ENCODE measurements around the gene PSENEN.

DNA sequence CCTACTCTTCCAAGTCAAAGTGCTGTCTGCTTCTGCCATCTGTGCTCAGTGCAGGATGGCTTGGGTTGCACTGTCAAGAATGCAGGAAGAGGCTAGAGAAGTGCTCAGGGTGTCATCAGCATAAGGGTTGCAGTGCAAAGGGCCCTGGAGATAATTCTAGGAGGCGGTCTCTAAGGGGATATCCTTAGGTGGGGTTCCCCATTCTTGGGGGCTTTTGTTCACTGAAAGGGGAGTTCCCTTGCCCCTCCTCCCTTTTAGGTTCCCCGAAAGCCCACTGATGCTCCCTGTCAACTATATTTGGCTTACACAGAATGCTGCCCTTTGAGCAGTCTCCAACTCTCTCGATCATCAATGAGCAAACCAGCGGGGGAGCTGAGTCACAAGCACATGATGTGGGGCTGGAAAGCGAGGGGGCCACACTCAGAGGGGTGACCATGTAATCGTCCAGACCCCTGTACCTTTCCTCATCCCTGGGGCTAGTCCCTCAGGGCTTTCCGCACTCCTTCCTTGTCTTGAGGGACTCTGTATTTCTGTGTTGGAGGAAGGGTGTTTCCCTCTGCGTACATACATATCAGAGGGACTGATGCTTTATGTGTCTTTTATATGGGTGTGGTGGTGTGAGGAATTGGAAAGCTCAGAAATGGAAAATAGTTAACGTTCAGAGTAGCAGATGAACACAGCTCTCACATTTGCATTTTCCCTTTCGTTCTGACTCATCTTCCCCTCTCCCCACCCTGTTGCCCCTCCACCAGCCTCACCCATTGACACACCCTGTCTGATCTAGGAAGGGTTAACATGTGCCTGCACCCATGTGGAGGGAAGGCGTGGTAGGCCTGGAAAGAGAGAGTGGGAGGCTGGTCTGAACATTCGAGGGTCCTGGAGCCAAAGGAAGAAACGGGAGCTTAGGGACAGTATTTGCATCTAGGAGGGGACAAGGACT, 34.4 kb upstream of the PSENEN start:
- TF ChIP-seq, protein P1, sequence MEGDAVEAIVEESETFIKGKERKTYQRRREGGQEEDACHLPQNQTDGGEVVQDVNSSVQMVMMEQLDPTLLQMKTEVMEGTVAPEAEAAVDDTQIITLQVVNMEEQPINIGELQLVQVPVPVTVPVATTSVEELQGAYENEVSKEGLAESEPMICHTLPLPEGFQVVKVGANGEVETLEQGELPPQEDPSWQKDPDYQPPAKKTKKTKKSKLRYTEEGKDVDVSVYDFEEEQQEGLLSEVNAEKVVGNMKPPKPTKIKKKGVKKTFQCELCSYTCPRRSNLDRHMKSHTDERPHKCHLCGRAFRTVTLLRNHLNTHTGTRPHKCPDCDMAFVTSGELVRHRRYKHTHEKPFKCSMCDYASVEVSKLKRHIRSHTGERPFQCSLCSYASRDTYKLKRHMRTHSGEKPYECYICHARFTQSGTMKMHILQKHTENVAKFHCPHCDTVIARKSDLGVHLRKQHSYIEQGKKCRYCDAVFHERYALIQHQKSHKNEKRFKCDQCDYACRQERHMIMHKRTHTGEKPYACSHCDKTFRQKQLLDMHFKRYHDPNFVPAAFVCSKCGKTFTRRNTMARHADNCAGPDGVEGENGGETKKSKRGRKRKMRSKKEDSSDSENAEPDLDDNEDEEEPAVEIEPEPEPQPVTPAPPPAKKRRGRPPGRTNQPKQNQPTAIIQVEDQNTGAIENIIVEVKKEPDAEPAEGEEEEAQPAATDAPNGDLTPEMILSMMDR (conservative IDR thresholded peaks at IDR 0.05 in 1 of 2, IDR thresholded peaks at IDR 0.05 in 1 of 2; ENCODE audit: low read depth in 1 of 2, low read length in 2 of 2) = no peak
- no peak for TF ChIP-seq EZH2 (IDR thresholded peaks at IDR 0.05; ENCODE audit: low read length, missing control alignments)

All from fibroblast of lung (primary cell).